ENCODE results near the gene ITGBL1.

DNA sequence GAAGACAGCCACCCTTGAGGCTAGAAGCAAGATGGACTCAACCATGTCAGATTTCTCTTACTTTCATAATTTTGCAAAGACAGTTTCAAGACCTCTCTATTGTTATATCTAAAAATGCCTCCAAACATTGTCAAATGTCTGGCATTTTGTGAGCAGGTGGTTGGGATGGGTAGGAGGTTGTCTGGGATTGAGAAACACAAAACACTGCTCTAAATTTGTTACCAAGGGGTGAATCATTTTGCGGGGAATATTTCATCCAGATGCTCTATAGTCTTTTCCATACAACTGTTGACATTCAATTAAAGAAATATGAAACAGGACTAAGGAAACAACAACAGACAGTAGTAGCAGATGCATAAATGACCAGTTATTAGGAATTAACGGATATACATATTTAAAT is 208.2 kb downstream of the ITGBL1 start:
- TF ChIP-seq, protein P1, sequence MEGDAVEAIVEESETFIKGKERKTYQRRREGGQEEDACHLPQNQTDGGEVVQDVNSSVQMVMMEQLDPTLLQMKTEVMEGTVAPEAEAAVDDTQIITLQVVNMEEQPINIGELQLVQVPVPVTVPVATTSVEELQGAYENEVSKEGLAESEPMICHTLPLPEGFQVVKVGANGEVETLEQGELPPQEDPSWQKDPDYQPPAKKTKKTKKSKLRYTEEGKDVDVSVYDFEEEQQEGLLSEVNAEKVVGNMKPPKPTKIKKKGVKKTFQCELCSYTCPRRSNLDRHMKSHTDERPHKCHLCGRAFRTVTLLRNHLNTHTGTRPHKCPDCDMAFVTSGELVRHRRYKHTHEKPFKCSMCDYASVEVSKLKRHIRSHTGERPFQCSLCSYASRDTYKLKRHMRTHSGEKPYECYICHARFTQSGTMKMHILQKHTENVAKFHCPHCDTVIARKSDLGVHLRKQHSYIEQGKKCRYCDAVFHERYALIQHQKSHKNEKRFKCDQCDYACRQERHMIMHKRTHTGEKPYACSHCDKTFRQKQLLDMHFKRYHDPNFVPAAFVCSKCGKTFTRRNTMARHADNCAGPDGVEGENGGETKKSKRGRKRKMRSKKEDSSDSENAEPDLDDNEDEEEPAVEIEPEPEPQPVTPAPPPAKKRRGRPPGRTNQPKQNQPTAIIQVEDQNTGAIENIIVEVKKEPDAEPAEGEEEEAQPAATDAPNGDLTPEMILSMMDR (conservative IDR thresholded peaks at IDR 0.05; ENCODE audit: low read depth, low read length): no peak
- TF ChIP-seq SMC3 (IDR thresholded peaks at IDR 0.05; ENCODE audit: low read depth, low read length): no peak
- no peak for TF ChIP-seq POLR2A (IDR thresholded peaks at IDR 0.05; ENCODE audit: low read depth, low read length)

Data from IMR-90 (cell line).